Measurements from ENCODE around the gene DIP2C. TPM values are rescaled to one million over a fixed set of nuclear protein-coding genes. Genes with fewer than 3 reads are reported as not detected.
"Not testable (repeated sequence)": the region's sequence is repeated elsewhere in the genome, so short reads cannot be mapped to it uniquely, and the experiment has no call there.

Gene DIP2C
- total and polyA plus RNA-seq, 2 donors (not counting 1 experiment from before 2014, with no cell fraction given) = 1.3 to 1.9 TPM

DNA sequence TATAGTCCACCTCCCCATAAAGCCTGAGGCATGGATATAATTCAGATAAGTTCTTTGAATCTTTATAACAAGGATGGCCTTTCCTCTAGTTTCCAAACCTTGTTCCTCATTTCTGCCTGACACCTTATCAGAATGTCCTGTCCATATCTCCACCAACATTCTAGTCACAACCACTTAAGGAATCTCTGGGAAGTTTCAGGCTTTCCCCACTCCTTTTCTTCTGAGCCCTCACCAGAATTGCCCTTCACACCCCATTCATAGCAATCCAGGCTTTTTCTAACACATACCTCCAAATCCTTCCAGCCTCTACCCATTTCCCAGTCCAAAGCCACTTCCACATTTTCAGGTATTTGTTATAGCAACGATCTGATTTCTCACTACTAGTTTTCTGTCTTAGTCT, 18.0 kb upstream of the DIP2C start:
- H3K36me3 ChIP-seq (replicated peaks in 1 of 2; ENCODE audit: control extremely low read depth in 1 of 2, control insufficient read depth in 1 of 2, extremely low read depth in 1 of 2, insufficient read depth in 2 of 2, low read length in 1 of 2) = no peaks in the 10 kb centered on the region
- Mint-ChIP-seq H3K9me3 (ENCODE audit: insufficient read depth) (peaks cover 2% of the 10 kb centered on the region), H3K4me1 (no peaks in the 10 kb centered on the region), H3K27me3 (peaks cover 31% of the 10 kb centered on the region), H3K4me3 (no peak overlapping the region), H3K27ac (no peak overlapping the region)
- H3K79me2 ChIP-seq (ENCODE audit: control insufficient read depth, insufficient read depth, low read length) = no peaks in the 10 kb centered on the region
- no CpG with 5 or more reads among the region's 1 CpG for WGBS (ENCODE audit: insufficient coverage)
- no peak for ATAC-seq (ENCODE audit: low read depth)
- H4K20me1 ChIP-seq (ENCODE audit: control insufficient read depth, insufficient read depth, low read length, poor library complexity, severe bottlenecking) = no peaks in the 10 kb centered on the region
- H3K4me1 ChIP-seq (ENCODE audit: control insufficient read depth in 2 of 2, insufficient read depth in 2 of 2, low read length in 2 of 2) = no peaks in the 10 kb centered on the region
- no peak overlapping the region for H3K9ac ChIP-seq (ENCODE audit: low read length)
- H2AFZ ChIP-seq (ENCODE audit: insufficient read depth, low read depth, low read length, poor library complexity, severe bottlenecking) = no peak overlapping the region
- H3K9me3 ChIP-seq (ENCODE audit: control extremely low read depth in 1 of 3, control insufficient read depth in 2 of 3, insufficient read depth in 1 of 3, low read length in 2 of 3) = peaks cover 0 to 13% (median 0%) of the 10 kb centered on the region in 3 donors
- intact Hi-C loops (cut with micrococcal nuclease) = no loop called here
- POLR2A ChIA-PET = no interaction called here
- no peak overlapping the region for H3K4me3 ChIP-seq (ENCODE audit: control extremely low read depth in 1 of 5, extremely low read depth in 1 of 5, insufficient read depth in 1 of 5, low read depth in 2 of 5, low read length in 4 of 5)
- no peak overlapping the region for H3K4me2 ChIP-seq (replicated peaks; ENCODE audit: low read depth, low read length, poor library complexity, severe bottlenecking)
- TF ChIP-seq, protein P1, sequence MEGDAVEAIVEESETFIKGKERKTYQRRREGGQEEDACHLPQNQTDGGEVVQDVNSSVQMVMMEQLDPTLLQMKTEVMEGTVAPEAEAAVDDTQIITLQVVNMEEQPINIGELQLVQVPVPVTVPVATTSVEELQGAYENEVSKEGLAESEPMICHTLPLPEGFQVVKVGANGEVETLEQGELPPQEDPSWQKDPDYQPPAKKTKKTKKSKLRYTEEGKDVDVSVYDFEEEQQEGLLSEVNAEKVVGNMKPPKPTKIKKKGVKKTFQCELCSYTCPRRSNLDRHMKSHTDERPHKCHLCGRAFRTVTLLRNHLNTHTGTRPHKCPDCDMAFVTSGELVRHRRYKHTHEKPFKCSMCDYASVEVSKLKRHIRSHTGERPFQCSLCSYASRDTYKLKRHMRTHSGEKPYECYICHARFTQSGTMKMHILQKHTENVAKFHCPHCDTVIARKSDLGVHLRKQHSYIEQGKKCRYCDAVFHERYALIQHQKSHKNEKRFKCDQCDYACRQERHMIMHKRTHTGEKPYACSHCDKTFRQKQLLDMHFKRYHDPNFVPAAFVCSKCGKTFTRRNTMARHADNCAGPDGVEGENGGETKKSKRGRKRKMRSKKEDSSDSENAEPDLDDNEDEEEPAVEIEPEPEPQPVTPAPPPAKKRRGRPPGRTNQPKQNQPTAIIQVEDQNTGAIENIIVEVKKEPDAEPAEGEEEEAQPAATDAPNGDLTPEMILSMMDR (IDR thresholded peaks at IDR 0.05) = no peak
- TF ChIP-seq EZH2 (IDR thresholded peaks at IDR 0.05; ENCODE audit: borderline replicate concordance, insufficient read depth, low read depth, low read length, poor library complexity, severe bottlenecking) = no peak
- CTCF ChIA-PET = no interaction called here
- DNase-seq = no peak
- no peak overlapping the region for H3K27ac ChIP-seq (ENCODE audit: low read length in 2 of 2)
- peaks cover 0 to 6% (median 0%) of the 10 kb centered on the region in 4 experiments for H3K27me3 ChIP-seq (replicated peaks in 1 of 4; ENCODE audit: control extremely low read depth in 1 of 4, control insufficient read depth in 3 of 4, insufficient read depth in 4 of 4, low read length in 3 of 4)

DNA sequence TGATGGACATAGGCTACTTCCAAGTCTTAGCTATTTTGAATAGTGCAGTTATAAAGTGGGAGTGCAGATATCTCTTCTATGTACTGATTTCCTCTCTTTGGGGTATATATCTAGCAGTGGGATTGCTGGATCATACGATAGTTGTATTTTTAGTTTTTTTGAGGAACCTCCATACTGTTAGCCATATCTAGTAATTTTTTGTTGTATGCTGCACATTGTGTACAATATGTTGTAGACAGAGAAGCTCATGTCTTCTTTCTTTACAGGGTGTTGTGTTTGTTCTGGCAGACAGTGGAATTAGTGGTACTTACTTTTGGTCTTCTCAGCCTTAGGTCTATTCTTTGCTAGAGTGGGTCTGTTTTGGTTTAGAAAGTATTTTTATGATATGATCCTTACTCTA, 13.7 kb upstream of the DIP2C start:
- H3K27ac Mint-ChIP-seq = no peak overlapping the region
- intact Hi-C loops (cut with micrococcal nuclease) = no loop called here
- peaks cover 0 to 11% (median 0%) of the 10 kb centered on the region in 3 donors for H3K9me3 ChIP-seq (ENCODE audit: control extremely low read depth in 1 of 3, control insufficient read depth in 2 of 3, insufficient read depth in 1 of 3, low read length in 2 of 3)
- no peaks in the 10 kb centered on the region for H3K4me1 Mint-ChIP-seq
- H3K9me3 Mint-ChIP-seq (ENCODE audit: insufficient read depth) = peaks cover 2% of the 10 kb centered on the region
- no peak overlapping the region for H2AFZ ChIP-seq (ENCODE audit: insufficient read depth, low read depth, low read length, poor library complexity, severe bottlenecking)
- no peaks in the 10 kb centered on the region for H3K36me3 ChIP-seq (replicated peaks in 1 of 2; ENCODE audit: control extremely low read depth in 1 of 2, control insufficient read depth in 1 of 2, extremely low read depth in 1 of 2, insufficient read depth in 2 of 2, low read length in 1 of 2)
- H4K20me1 ChIP-seq (ENCODE audit: control insufficient read depth, insufficient read depth, low read length, poor library complexity, severe bottlenecking) = no peaks in the 10 kb centered on the region
- peaks cover 0 to 6% (median 0%) of the 10 kb centered on the region in 4 experiments for H3K27me3 ChIP-seq (replicated peaks in 1 of 4; ENCODE audit: control extremely low read depth in 1 of 4, control insufficient read depth in 3 of 4, insufficient read depth in 4 of 4, low read length in 3 of 4)
- no peak overlapping the region for H3K4me2 ChIP-seq (replicated peaks; ENCODE audit: low read depth, low read length, poor library complexity, severe bottlenecking)
- ChIA-PET CTCF (no interaction called here), POLR2A (no interaction called here)
- no peak overlapping the region for H3K4me3 ChIP-seq (ENCODE audit: control extremely low read depth in 1 of 5, extremely low read depth in 1 of 5, insufficient read depth in 1 of 5, low read depth in 2 of 5, low read length in 4 of 5)
- ATAC-seq (ENCODE audit: low read depth) = no peak
- no peak for DNase-seq
- whole genome bisulfite sequencing (ENCODE audit: insufficient coverage) = no CpG with 5 or more reads among the region's 1 CpG
- TF ChIP-seq EZH2 (IDR thresholded peaks at IDR 0.05; ENCODE audit: borderline replicate concordance, insufficient read depth, low read depth, low read length, poor library complexity, severe bottlenecking) = no peak
- TF ChIP-seq, protein P1 (IDR thresholded peaks at IDR 0.05) = no peak
- H3K4me3 Mint-ChIP-seq = no peak overlapping the region
- no peak overlapping the region for H3K9ac ChIP-seq (ENCODE audit: low read length)
- no peaks in the 10 kb centered on the region for H3K4me1 ChIP-seq (ENCODE audit: control insufficient read depth in 2 of 2, insufficient read depth in 2 of 2, low read length in 2 of 2)
- no peak overlapping the region for H3K27ac ChIP-seq (ENCODE audit: low read length in 2 of 2)
- H3K27me3 Mint-ChIP-seq = peaks cover 32% of the 10 kb centered on the region
- H3K79me2 ChIP-seq (ENCODE audit: control insufficient read depth, insufficient read depth, low read length) = no peaks in the 10 kb centered on the region

DNA sequence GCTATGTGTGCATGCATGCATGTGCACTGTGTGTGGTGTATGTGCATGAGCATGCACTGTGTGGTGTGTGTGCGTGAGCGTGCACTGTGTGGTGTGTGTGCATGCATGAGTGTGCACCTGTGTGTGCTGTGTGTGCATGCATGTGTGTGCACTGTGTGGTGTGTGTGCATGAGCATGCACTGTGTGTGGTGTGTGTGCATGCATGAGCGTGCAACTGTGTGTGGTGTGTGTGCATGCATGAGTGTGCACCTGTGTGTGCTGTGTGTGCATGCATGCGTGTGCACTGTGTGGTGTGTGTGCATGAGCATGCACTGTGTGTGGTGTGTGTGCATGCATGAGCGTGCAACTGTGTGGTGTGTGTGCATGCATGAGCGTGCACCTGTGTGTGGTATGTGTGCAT, 10.7 kb upstream of the DIP2C start:
- DNase-seq; H3K27me3 ChIP-seq (replicated peaks in 1 of 4; ENCODE audit: control extremely low read depth in 1 of 4, control insufficient read depth in 3 of 4, insufficient read depth in 4 of 4, low read length in 3 of 4); H3K4me3 Mint-ChIP-seq; H3K4me2 ChIP-seq (replicated peaks; ENCODE audit: low read depth, low read length, poor library complexity, severe bottlenecking); H3K27ac ChIP-seq (ENCODE audit: low read length in 2 of 2); H3K79me2 ChIP-seq (ENCODE audit: control insufficient read depth, insufficient read depth, low read length); H3K4me1 ChIP-seq (ENCODE audit: control insufficient read depth in 2 of 2, insufficient read depth in 2 of 2, low read length in 2 of 2); H3K4me1 Mint-ChIP-seq; H2AFZ ChIP-seq (ENCODE audit: insufficient read depth, low read depth, low read length, poor library complexity, severe bottlenecking); H3K36me3 ChIP-seq (replicated peaks in 1 of 2; ENCODE audit: control extremely low read depth in 1 of 2, control insufficient read depth in 1 of 2, extremely low read depth in 1 of 2, insufficient read depth in 2 of 2, low read length in 1 of 2); ATAC-seq (ENCODE audit: low read depth); POLR2A ChIA-PET; CTCF ChIA-PET; H4K20me1 ChIP-seq (ENCODE audit: control insufficient read depth, insufficient read depth, low read length, poor library complexity, severe bottlenecking); H3K27ac Mint-ChIP-seq; H3K4me3 ChIP-seq (ENCODE audit: control extremely low read depth in 1 of 5, extremely low read depth in 1 of 5, insufficient read depth in 1 of 5, low read depth in 2 of 5, low read length in 4 of 5); intact Hi-C loops (cut with micrococcal nuclease); H3K9me3 Mint-ChIP-seq (ENCODE audit: insufficient read depth); H3K9ac ChIP-seq (ENCODE audit: low read length): not testable (repeated sequence)
- peaks cover 0 to 11% (median 0%) of the 10 kb centered on the region in 3 donors for H3K9me3 ChIP-seq (ENCODE audit: control extremely low read depth in 1 of 3, control insufficient read depth in 2 of 3, insufficient read depth in 1 of 3, low read length in 2 of 3)
- H3K27me3 Mint-ChIP-seq = peaks cover 25% of the 10 kb centered on the region
- 94% methylated on average over 6 of the region's 6 CpGs for WGBS (ENCODE audit: insufficient coverage)
